ENCODE results near the gene ARID1A.
A peak's percentile ranks its signal among the peaks of the same experiment; 100 is the strongest.
"Not testable (repeated sequence)": the region's sequence is repeated elsewhere in the genome, so short reads cannot be mapped to it uniquely, and the experiment has no call there.

Gene ARID1A

GRCh38 chr1:26810105-26810504, 114.3 kb downstream of the ARID1A start:
- not testable (repeated sequence) for H3K4me3 ChIP-seq (ENCODE audit: low read depth, low read length); DNase-seq (ENCODE audit: low read depth)

GRCh38 chr1:26811057-26811456, 115.2 kb downstream of the ARID1A start:
- H3K4me3 ChIP-seq (ENCODE audit: low read depth, low read length), result no peak overlapping the region
- no peak for DNase-seq (ENCODE audit: low read depth)

GRCh38 chr1:26811708-26812107, 115.9 kb downstream of the ARID1A start:
- H3K4me3 ChIP-seq (ENCODE audit: low read depth, low read length), result no peak overlapping the region
- no peak for DNase-seq (ENCODE audit: low read depth)

GRCh38 chr1:26814377-26814776, 118.6 kb downstream of the ARID1A start:
- no peak overlapping the region for H3K4me3 ChIP-seq (ENCODE audit: low read depth, low read length)
- no peak for DNase-seq (ENCODE audit: low read depth)

GRCh38 chr1:26814893-26815292, 119.1 kb downstream of the ARID1A start:
- no peak overlapping the region for H3K4me3 ChIP-seq (ENCODE audit: low read depth, low read length)
- no peak for DNase-seq (ENCODE audit: low read depth)

GRCh38 chr1:26820784-26821269, 125.0 kb downstream of the ARID1A start:
- no peak for DNase-seq (ENCODE audit: low read depth)
- no peak overlapping the region for H3K4me3 ChIP-seq (ENCODE audit: low read depth, low read length)

- no peak overlapping the region for H3K4me3 ChIP-seq (ENCODE audit: low read depth, low read length)
- no peak for DNase-seq (ENCODE audit: low read depth)
These were observed 127.1 kb downstream of the ARID1A start for GRCh38 chr1:26822737-26823395.

GRCh38 chr1:26824731-26825130, 128.9 kb downstream of the ARID1A start:
- H3K4me3 ChIP-seq (ENCODE audit: low read depth, low read length), result no peak overlapping the region
- DNase-seq (ENCODE audit: low read depth), result no peak

- H3K4me3 ChIP-seq (ENCODE audit: low read depth, low read length), result peak within 1 kb of the TSS; percentile 63
- DNase-seq (ENCODE audit: low read depth), result no peak
These were observed 130.7 kb downstream of the ARID1A start, which contains the start of gene ZDHHC18 for GRCh38 chr1:26826261-26827105. Gene ZDHHC18 (plus strand): TSS chr1:26826688. CDS start chr1:26826805, 117 bp downstream.

- peak overlapping the region; percentile 63 for H3K4me3 ChIP-seq (ENCODE audit: low read depth, low read length)
- no peak for DNase-seq (ENCODE audit: low read depth)
These were observed 131.3 kb downstream of the ARID1A start for GRCh38 chr1:26827106-26827604.

- peak overlapping the region; percentile 63 for H3K4me3 ChIP-seq (ENCODE audit: low read depth, low read length)
- no peak for DNase-seq (ENCODE audit: low read depth)
These were observed 131.8 kb downstream of the ARID1A start for GRCh38 chr1:26827663-26828062.

- no peak overlapping the region for H3K4me3 ChIP-seq (ENCODE audit: low read depth, low read length)
- no peak for DNase-seq (ENCODE audit: low read depth)
These were observed 132.7 kb downstream of the ARID1A start for GRCh38 chr1:26828411-26828991.

GRCh38 chr1:26829184-26829911, 133.5 kb downstream of the ARID1A start:
- H3K4me3 ChIP-seq (ENCODE audit: low read depth, low read length), result no peak overlapping the region
- DNase-seq (ENCODE audit: low read depth), result no peak

GRCh38 chr1:26831059-26831458, 135.2 kb downstream of the ARID1A start:
- no peak for DNase-seq (ENCODE audit: low read depth)
- no peak overlapping the region for H3K4me3 ChIP-seq (ENCODE audit: low read depth, low read length)

Measured in skeletal muscle cell (primary cell).